ENCODE measurements around the gene CRIM1.

GRCh38 chr2:36568516-36569246 lies 213.1 kb downstream of the CRIM1 start:
- TF ChIP-seq CTCF (IDR thresholded peaks at IDR 0.05) (no peak), POLR2A (IDR thresholded peaks at IDR 0.05) (no peak), EP300 (IDR thresholded peaks at IDR 0.05) (no peak)

Data from suprapubic skin (tissue), 3 donors.